Peyer's patch (tissue), 4 donors: Measurements from ENCODE around the gene CKS1B.

Experiments used
- CTCF ChIP-seq, 6 experiments: fragments of 450-650 bp in 4 of 6; fragments of 200-600 bp in 2 of 6; sonication (generic) in 1 of 6; IDR thresholded peaks; one replicate each; pipeline ENCODE4 v1.5.1; 2017 to 2019; ENCODE audit warnings: antibody characterized with exemption in 6 of 6, mild to moderate bottlenecking in 3 of 6, moderate library complexity in 1 of 6
- POLR2A ChIP-seq, 2 donors: fragments of 450-650 bp; IDR thresholded peaks; one replicate each; pipeline ENCODE4 v1.5.1; 2017; ENCODE audit warnings: antibody characterized with exemption in 2 of 2, mild to moderate bottlenecking in 2 of 2, moderate library complexity in 2 of 2

- TF ChIP-seq CTCF (IDR thresholded peaks at IDR 0.05) (no peak), POLR2A (IDR thresholded peaks at IDR 0.05) (no peak)
Observed at GRCh38 chr1:155022136-155022926, 47.9 kb downstream of the CKS1B start.
